Amniotic epithelial cell (primary cell): ENCODE measurements around the gene ZNF532.
A peak's percentile ranks its signal among the peaks of the same experiment; 100 is the strongest.

Experiments
- DNase-seq: peaks from one replicate; pipeline ENCODE4 v3.0.0-alpha.2; 2010; ENCODE audit warnings: low read depth

The ZNF532 gene

DNA sequence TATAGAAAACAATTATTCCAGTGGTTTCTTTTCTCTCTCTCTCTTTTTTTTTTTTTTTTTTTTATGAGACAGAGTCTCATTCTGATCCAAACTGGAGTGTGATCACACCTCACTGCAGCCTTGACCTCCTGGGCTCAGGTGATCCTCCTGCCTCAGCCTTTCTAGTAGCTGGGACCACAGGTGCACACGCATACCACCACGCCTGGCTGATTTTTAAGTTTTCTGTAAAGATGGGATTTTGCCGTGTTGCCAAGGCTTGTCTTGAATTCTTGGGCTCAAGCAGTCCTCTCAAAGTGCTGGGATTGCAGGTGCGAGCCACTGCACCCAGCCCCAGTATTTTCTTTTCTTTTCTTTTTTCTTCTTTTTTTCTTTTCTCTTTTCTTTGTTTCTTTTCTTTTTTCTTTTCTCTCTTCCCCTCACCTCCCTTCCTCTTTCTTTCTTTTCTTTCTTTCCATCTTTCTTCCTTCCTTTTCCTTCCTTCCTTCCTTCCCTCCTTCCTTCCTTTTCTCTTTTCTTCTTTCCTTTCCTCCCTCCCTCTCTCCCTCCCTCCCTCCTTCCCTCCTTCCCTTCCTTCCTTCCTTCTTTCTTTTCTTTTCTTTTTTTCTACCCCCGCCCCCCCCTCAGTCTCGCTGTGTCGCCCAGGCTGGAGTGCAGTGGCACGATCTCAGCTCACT is 76.9 kb downstream of the ZNF532 start:
- DNase-seq, result no peak

DNA sequence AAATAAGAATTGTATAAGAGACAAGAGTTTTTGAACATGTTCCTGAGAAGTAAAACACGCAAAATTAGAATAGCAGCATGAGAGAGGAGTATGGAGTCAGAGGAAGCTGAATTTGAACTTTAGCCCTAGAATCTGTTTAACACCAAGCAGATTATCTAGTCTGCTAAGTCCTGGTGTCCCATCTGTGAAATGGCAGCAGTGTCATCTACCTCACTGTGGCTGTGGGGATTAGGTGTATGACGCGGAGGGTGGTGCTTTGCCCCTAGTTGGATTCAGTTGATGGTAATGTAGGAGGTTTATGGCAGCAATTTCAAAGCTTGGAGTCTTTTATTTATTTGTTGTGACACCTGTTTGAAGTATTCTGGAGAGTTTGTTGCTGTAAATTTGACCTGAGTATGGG is 79.2 kb downstream of the ZNF532 start:
- no peak for DNase-seq

DNA sequence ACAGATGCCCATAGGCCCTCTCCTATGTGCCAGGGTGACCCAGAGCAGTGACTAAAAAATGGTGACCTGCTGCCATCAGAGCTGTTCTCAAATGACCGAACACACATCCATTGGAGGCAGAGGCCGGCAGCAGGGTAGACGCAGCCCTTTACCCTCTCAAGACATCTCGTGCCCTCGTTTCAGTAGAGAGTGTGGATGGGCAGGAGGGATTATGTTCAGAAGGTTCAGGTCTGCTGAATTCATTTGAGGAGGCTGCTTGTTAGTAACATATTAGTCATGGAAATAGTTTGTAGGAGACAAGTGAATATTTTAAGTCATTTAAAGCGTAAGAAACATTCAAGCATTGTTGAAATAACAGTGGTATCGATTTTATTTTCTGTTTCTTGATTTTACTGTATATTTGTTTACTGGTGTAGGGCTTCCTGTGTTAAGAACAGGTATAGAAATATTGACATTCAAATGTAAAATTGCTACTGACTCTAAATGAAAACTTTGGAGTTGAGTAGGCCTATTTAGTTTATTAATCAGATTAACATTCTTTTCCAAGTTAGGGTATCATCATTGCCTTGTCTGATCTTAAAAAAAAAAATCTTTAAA is 82.6 kb downstream of the ZNF532 start:
- DNase-seq, result no peak

DNA sequence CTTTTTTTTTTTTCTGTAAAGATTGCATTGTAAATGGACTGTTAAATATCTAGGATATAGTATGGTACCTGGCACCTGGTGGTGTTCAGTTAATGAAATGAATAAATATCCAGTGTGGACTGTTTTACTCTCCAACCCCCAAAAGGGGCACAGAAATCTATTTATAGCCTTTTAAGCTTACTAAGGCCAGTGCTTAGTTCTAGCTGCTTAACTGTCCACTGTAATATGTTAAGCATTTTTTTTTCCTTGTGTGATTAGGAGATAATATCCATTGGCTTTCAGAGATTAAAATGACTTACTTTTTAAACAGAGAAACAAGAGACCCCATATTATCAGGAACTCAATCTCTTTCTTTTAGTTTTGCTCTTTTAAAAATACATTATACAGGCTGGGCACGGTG is 84.4 kb downstream of the ZNF532 start:
- DNase-seq, result no peak

DNA sequence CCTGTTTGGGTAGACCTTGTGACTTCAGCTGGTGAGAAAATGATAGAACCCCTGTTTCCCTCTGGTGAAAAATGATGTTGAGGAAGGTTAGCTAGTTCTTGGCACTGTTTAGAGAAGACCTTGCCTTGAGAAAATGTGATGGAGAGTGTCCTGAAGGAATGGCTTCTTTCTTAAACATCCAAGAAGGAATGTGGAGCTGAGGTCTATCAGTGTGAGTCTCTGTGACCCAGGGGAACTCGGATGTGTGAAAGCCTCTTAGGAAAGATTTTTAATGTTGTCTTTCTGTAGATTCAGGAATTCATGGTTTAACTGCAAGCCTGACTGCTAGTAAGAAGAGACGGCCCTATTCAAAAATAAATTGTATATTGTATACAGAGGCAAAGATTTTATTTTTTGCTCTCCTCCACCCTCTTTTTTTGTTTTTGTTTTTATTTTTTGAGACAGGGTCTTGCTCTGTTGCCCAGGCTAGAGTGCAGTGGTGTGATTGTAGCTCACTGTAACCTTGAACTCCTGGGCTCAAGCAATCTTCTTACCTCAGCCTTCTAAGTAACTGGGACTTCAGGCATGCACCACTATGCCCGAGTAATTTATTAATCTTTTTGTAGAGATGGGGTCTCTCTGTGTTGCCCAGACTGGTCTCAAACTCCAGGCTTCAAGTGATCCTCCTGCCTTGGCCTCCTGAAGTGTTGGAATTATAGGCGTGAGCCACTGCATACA is 87.5 kb downstream of the ZNF532 start:
- DNase-seq, result no peak

DNA sequence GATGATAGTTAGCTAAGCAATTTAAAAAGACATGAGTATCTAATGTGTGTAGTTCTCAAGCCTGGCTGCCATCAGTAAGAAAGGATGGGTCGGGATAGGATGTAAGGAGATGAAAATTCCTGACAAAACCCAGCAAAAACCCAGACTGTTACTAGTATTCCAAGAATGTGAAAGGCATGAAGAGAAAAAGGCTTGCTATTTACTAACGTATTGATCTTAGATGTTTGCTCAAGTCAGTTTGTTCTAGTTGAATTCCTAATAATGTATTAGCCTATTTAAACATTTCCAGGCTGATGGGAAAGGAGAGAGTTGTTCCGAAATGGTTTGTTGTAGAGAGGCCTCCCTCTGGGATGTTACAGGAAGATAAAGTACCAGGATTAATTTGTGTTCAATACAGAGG is 88.2 kb downstream of the ZNF532 start:
- no peak for DNase-seq

DNA sequence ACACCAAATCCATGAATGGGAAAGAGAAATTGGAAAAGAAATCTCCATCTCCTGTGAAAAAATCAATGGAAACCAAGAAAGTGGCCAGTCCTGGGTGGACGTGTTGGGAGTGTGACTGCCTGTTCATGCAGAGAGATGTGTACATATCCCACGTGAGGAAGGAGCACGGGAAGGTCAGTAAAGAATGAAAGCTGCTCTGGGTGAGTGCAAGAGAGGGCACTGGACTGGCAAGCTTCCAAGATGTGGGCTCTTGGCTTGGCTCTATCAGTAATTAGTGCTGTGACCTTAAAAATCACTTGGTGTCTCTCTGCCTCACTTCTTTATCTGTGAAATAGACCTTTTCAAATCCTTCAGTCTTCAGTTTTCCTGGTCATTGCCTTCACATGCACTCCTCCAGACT is 89.0 kb downstream of the ZNF532 start:
- peak; percentile 47 for DNase-seq

DNA sequence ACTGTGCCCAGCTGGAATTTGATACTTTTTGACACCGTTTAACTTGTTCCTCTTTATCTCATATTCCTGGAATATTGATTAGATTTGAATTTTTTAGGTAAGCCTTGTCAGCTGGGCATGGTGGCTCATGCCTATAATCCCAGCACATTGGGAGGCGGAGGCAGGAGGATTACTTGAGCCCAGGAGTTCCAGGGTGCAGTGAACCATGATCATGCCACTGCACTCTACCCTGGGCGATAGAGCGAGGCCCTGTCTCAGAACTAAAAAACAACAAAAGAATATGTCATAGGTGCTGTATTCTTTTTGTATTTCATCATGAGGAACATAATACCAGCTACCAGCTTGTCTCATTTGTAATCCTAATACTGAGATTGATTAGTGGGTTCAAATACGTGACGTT is 90.3 kb downstream of the ZNF532 start:
- no peak for DNase-seq

DNA sequence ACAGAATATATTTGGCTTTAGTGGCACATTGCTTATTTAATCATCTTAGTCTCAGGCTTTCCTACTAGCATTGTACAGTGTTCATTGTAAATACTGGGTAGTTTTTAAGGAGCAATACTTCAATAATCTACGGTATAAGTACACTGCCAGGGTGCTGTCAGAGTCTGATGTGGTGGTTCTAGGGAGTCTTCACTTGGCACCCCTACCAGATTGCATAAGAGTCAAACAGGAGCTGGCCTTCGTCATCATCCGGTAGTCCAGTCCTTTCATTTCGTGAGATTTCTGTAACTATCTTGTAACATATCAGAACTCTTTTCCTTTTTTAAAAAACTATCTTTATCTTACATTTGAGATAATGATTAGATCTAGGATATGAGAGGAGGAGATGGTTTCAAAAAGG is 91.1 kb downstream of the ZNF532 start:
- DNase-seq, result peak; percentile 61

DNA sequence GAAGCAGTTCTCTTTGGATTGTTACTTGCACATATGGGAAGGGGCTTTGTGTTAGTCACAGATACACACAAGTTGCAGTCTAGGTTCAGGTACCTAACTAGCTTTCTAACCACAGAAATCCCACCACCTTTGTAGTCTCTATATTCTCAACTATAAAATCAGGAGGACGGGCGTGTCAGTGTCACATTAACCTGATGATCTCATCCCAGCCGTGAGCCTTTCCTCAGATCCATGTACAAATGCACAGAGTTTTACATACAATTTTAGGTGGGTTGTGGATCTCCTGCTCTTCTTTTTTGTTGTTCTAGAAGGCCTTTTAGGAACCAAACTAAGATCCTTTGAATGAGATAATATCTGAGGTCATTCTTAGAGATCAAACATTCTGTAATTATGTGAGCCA is 94.0 kb downstream of the ZNF532 start:
- DNase-seq, result no peak

DNA sequence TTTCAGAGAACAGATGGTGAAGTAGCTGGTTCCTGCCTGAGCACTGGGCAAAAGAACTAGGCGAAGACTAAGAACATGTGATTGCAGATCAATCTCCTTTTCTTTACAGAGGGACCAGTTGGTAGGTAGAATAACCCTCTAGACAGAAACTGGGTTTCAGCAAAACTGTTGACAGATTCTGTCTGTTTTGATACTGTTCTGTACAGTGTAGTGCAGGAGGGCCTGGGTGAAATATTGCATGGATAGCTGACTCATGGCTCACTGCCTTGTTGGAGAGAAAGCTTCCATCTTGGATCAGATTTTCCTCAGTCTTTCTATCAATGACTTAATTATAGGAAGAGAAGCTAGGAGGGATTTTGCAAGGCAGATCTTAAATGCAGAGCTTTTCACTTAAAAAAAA is 95.8 kb downstream of the ZNF532 start:
- DNase-seq, result no peak

DNA sequence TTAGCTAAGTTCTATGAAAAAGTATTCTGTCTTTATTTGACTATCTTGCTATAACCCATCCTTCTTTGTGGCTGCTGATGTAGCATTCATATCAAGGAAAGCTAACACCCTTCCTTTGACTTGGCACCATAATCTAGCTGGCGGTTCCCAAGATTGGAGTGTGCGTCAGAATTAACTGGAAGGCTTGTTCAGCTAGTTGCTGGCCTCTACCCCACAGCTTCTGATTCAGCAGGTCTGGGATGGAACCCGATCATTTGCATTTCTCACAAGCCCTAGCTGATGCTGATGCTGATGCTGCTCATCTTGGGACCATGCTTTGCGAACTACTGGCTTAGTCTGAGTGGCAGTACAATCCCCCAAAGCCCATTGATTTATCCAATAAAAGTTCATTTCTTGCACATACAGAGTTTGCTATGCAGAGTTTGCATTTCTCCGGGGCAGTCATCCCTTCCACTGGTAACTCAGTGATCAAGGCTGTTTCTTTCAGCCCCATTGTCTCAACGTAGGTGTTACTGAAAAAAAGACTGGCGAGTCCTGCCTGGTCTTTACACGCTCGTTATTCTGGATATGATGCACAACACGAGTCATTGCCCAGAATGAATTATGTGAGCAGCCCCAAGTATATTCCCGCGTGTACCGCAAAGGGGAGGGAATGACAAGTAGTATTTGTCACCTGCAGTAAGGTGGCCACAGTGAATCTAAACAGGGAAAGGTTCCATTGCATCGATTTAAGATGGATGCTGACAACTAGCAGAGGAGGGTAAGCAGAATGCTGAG is 96.5 kb downstream of the ZNF532 start:
- no peak for DNase-seq

DNA sequence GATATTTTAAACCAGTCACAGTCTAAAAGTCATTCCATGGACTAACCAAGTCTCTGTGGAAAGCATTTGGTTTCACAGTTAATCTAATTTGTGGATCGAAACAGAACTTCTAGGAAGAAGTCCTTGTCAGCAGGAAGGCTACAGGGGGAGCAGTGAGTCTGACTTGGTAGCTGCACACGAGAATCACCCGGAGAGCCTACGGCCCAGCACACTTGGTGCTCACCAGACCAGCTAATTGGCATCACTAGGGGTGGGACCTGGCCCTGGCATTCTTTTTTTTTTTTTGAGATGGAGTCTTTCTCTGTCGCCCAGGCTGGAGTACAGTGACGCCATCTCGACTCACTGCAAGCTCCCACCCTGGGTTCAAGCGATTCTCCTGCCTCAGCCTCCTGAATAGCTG is 97.7 kb downstream of the ZNF532 start:
- no peak for DNase-seq

DNA sequence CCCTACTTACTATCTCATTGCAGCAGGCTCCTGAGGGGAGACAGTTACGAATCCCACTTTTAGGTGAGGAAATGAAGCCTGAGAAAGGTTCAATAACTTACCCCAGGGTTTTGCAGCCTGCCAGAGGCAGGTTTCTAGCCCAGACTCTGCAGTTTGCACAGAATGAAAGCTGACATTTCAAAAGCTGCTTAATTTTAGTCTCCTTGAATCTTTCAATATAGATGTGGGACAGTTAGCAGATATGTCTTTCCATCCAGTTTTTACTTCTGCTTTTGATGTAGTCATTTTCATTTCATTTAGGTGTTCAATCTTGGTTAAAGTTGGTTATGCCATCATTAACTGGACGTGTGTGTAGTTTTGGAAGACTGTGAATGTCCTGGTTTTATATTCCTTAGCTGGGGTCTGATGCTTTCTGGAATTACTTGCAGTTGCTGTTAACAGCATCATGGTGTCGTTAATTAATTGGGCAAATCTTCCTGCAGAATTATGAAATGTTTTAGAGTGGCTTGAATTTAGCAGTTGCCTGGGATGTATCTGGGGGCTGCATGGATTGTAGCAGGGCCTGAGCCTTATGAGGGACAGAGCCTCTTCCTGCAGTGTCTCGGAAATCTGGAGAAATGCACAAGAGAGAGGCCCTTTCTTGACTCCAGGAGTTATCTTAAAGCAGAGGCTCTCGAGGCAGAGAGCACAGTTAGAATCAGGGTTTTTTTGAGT is 100.8 kb downstream of the ZNF532 start:
- DNase-seq, result no peak

DNA sequence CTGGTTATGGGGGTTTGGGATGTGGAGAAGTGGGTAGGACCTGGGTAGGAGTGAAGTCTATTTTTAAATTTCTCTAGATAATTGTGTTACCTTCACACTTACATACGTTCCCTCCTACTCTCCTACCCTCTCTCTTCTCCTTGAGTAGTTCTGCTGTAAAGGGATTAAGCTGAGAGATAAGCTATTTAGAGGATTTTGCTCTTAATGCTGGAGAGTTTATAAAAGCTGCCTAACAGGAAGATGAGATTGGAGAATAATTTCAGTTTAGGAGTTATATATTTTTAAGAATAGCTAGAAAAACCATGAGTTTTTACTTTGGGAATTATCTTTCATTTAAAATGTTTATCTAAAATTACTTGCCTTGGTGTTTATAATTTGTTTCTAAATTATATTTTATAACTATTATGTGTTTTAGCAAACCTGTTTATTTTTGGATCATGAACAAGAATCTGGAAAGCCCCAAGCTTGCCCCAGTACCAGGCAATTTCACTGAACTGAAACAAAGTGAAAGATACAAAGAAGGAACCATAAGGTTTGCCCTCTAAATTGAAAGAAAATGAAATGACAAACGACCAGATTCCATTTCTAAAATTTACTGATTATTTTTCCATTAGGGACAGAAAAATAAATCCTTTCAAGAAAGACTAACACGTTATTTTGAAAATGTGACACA is 101.5 kb downstream of the ZNF532 start:
- peak; percentile 35 for DNase-seq

DNA sequence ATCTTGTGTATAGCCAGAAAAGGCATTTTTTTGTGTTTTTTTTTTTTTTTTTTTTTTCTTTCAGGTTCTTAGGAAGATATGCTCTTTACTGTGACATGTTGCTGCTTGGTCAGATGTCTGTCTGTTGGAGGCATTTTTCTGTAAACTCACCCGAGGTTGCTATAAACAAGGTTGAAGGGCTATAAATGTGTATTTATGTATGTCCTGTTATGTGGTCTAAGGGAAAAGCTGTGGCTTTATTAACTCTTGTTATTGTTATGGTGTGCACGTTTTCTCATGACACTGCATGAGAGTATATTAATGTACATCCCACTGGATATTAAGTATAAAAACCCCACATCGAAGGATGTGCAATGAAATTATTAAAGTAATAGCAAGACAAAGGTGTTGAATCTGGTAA is 102.0 kb downstream of the ZNF532 start:
- DNase-seq, result no peak

DNA sequence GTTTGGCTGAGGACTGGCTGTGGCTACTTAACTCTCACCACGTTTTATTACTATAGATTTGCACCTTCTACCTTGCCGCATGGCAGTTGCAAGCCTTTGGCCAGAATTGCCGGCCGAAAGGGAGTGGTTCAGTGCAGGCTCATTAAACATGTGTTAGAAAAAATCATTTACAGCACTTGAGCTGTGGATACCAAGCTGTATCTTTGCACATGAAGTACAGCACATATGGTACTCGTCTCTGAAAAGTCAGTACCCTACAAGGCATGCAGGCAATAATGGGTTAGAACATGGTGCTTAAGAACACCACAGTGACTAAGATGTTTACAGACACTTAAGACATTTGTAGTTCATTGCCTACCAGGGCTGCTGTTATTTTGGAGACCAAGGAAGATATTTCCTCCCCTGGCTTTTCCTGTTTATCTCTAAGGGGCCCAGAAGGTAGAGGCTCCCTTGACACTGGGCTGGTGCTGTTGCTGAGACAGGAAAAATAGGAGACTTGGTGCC is 103.1 kb downstream of the ZNF532 start:
- peak; percentile 82 for DNase-seq

DNA sequence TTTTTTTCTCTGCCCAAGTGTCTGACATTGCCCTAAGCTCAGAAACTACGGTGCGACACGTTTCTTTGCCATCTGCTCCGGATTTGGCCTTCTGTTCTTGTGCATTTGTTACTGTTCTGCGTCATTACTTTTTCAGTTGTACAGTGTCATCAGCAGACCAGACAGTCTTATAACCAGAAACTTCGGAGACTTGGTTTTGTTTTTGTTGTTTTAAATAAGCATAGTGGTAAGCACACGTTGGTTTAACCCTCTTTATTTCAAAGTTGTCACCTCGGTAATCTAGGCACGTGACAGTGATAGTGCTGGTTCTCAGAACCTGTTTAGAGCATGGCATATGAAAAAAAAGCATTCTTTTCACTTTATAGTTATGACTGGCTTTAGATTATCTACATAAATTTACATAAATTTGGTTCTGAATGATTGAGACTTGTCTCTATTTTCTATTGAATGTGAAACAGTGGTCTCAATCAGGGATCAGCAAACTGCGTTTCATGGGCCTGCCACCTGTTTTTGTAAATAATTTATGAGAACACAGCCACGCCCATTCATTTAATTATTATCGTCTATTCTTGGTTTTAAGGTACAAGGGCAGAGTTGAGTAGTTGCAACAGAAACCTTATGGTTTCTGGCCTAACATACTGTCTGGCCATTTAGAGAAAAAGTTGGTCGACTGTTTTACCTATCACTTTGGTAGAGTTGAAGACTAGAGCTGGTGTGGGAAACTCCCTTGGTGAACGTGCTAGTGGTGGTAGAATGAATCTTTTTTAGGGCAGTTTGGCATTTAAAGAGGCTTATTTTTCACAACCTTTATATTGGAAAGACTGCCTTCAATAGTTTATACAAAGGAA is 106.5 kb downstream of the ZNF532 start:
- no peak for DNase-seq

DNA sequence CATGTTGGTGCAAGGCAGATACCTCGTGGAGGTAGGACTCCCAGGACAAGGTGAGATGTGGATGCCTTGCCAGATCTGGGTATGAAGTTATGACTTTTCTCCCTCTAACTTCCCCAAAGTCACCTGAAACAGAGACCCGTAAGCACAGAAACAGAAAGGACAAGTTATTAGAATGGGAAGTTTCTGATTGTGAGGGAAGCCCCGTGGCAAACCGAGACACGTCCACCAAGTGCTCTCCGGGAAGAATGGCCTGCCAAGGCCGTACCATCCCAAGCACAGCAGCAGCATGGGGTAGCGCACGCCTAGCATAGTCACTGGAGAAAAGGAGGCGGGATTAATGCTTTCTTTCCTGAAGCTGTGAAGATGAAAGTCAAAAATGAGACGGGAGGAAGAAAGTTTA is 110.6 kb downstream of the ZNF532 start:
- no peak for DNase-seq

DNA sequence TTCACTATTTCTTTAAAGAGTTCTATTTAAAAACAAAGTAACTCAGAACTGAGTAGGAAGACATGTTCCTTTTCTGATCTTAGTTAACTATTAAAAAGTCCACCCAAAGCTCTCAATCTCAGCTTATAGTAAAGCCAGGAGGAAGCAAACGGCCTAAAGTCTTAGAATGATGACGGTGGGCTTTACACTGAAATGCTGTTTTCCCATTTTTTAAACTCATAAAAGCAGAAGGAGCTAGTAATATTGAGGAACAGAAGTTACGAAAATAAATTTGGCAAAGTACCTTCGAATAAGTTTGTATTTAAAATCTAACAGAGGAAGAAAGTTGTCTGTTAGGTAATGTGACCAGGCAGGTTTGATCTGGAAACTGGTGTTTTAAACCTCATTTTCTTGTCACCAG is 111.1 kb downstream of the ZNF532 start:
- no peak for DNase-seq
